Measurements from ENCODE around the gene PRAMEF14. TPM values are rescaled to one million over a fixed set of nuclear protein-coding genes. Genes with fewer than 3 reads are reported as not detected.

Gene PRAMEF14
- total and polyA plus RNA-seq, 7 experiments from 2014 or later = not detected

Other genes with a start within 250 kb of the PRAMEF14 start
- gene HNRNPCL2, start 230.3 kb downstream of the PRAMEF14 start, total RNA-seq = not detected
- not detected for gene HNRNPCL2, start 230.3 kb downstream of the PRAMEF14 start, polyA plus RNA-seq
- gene PRAMEF26, start 191.1 kb downstream of the PRAMEF14 start, total RNA-seq = not detected
- not detected for gene PRAMEF26, start 191.1 kb downstream of the PRAMEF14 start, polyA plus RNA-seq
- not detected for gene HNRNPCL4, start 181.5 kb downstream of the PRAMEF14 start, total RNA-seq
- gene HNRNPCL4, start 181.5 kb downstream of the PRAMEF14 start, polyA plus RNA-seq = not detected
- not detected for gene PRAMEF9, start 175.3 kb downstream of the PRAMEF14 start, total RNA-seq
- gene PRAMEF9, start 175.3 kb downstream of the PRAMEF14 start, polyA plus RNA-seq = not detected
- gene PRAMEF13, start 145.7 kb downstream of the PRAMEF14 start, total RNA-seq = not detected
- not detected for gene PRAMEF13, start 145.7 kb downstream of the PRAMEF14 start, polyA plus RNA-seq
- not detected for gene PRAMEF18, start 121.0 kb downstream of the PRAMEF14 start, total RNA-seq
- not detected for gene PRAMEF18, start 121.0 kb downstream of the PRAMEF14 start, polyA plus RNA-seq
- not detected for gene PRAMEF5, start 92.9 kb downstream of the PRAMEF14 start, total RNA-seq
- gene PRAMEF5, start 92.9 kb downstream of the PRAMEF14 start, polyA plus RNA-seq = not detected
- gene PRAMEF8, start 62.0 kb downstream of the PRAMEF14 start, total RNA-seq = not detected
- not detected for gene PRAMEF8, start 62.0 kb downstream of the PRAMEF14 start, polyA plus RNA-seq
- gene PRAMEF33, start 43.6 kb downstream of the PRAMEF14 start, total RNA-seq = not detected
- not detected for gene PRAMEF33, start 43.6 kb downstream of the PRAMEF14 start, polyA plus RNA-seq
- not detected for gene PRAMEF15, start 31.6 kb downstream of the PRAMEF14 start, total RNA-seq
- not detected for gene PRAMEF15, start 31.6 kb downstream of the PRAMEF14 start, polyA plus RNA-seq
- not detected for gene PRAMEF19, start 24.8 kb upstream of the PRAMEF14 start, total RNA-seq
- gene PRAMEF19, start 24.8 kb upstream of the PRAMEF14 start, polyA plus RNA-seq = not detected
- gene PRAMEF17, start 42.5 kb upstream of the PRAMEF14 start, total RNA-seq = not detected
- not detected for gene PRAMEF17, start 42.5 kb upstream of the PRAMEF14 start, polyA plus RNA-seq
- not detected for gene PRAMEF20, start 63.3 kb upstream of the PRAMEF14 start, total RNA-seq
- not detected for gene PRAMEF20, start 63.3 kb upstream of the PRAMEF14 start, polyA plus RNA-seq
- gene LRRC38, start 166.9 kb upstream of the PRAMEF14 start, total RNA-seq = not detected
- not detected for gene LRRC38, start 166.9 kb upstream of the PRAMEF14 start, polyA plus RNA-seq
- gene PDPN, start 236.7 kb upstream of the PRAMEF14 start, total RNA-seq = under 1 TPM in 1 of 5 experiments, not detected in 4; 0.51 TPM
- not detected for gene PDPN, start 236.7 kb upstream of the PRAMEF14 start, polyA plus RNA-seq